HepG2 (cell line): ENCODE data around the gene SAMD8. TPM values are rescaled to one million over a fixed set of nuclear protein-coding genes. Genes with fewer than 3 reads are reported as not detected.
A peak's percentile ranks its signal among the peaks of the same experiment; 100 is the strongest.

Experiments
- ESRRA ChIP-seq: sonication (generic); formaldehyde crosslinking; IDR thresholded peaks from 2 replicates; pipeline ENCODE4 v1.5.1; 2020; ENCODE audit warnings: mild to moderate bottlenecking, low read depth, missing genetic modification reagents
- FOXP1 ChIP-seq, 2 experiments: fragments of 450-650 bp in 1 of 2; IDR thresholded peaks; 2 replicates each; pipeline ENCODE4 v1.6.1; 2017 to 2018; ENCODE audit warnings: antibody characterized with exemption in 1 of 2
- GTF3A ChIP-seq: sonication (generic); formaldehyde crosslinking; conservative IDR thresholded peaks from 2 replicates; pipeline ENCODE4 v1.4.0; 2020; ENCODE audit warnings: mild to moderate bottlenecking, missing genetic modification reagents
- PBX2 ChIP-seq: IDR thresholded peaks from 2 replicates; pipeline ENCODE4 v1.6.1; 2016; ENCODE audit warnings: control low read depth
- PHB2 ChIP-seq: fragments of 450-650 bp; IDR thresholded peaks from 2 replicates; pipeline ENCODE4 v1.6.1; 2018; ENCODE audit not compliant: partially characterized antibody
- PLRG1 ChIP-seq: fragments of 450-650 bp; conservative IDR thresholded peaks from 2 replicates; pipeline ENCODE4 v1.6.1; 2016
- PLSCR1 ChIP-seq: sonication (generic); formaldehyde crosslinking; IDR thresholded peaks from 2 replicates; pipeline ENCODE4 v1.5.0; 2020; ENCODE audit warnings: missing genetic modification reagents, mild to moderate bottlenecking, borderline replicate concordance
- RELA ChIP-seq: sonication (generic); formaldehyde crosslinking; IDR thresholded peaks from 2 replicates; pipeline ENCODE4 v1.4.0; 2020; ENCODE audit warnings: missing genetic modification reagents
- SOX5 ChIP-seq: IDR thresholded peaks from 2 replicates; pipeline ENCODE4 v1.6.1; 2016; ENCODE audit warnings: borderline replicate concordance
- SOX6 ChIP-seq, 2 experiments: fragments of 450-650 bp in 1 of 2; sonication (generic) in 1 of 2; formaldehyde crosslinking in 1 of 2; IDR thresholded peaks; 2 replicates each; pipeline versions ENCODE4 v1.4.0 to v1.6.1; 2017 to 2020; ENCODE audit warnings: antibody characterized with exemption in 1 of 2, mild to moderate bottlenecking in 1 of 2, missing genetic modification reagents in 1 of 2
- TAF15 ChIP-seq: fragments of 200-400 bp; formaldehyde crosslinking; IDR thresholded peaks from one replicate; pipeline ENCODE4 v1.6.1; 2018; ENCODE audit warnings: mild to moderate bottlenecking, low read depth, low read length; ENCODE audit not compliant: poor library complexity, severe bottlenecking
- TEAD2 ChIP-seq: sonication (generic); formaldehyde crosslinking; IDR thresholded peaks from 2 replicates; pipeline ENCODE4 v1.9.0; 2021; ENCODE audit warnings: missing genetic modification reagents
- WIZ ChIP-seq: sonication (generic); formaldehyde crosslinking; IDR thresholded peaks from 2 replicates; pipeline ENCODE4 v1.5.1; 2020; ENCODE audit warnings: mild to moderate bottlenecking, missing genetic modification reagents
- ZBTB3 ChIP-seq: sonication (generic); formaldehyde crosslinking; IDR thresholded peaks from 2 replicates; pipeline ENCODE4 v1.4.0; 2020; ENCODE audit warnings: low read depth, mild to moderate bottlenecking, moderate library complexity, missing genetic modification reagents, borderline replicate concordance
- ZBTB7A ChIP-seq: sonication (generic); formaldehyde crosslinking; IDR thresholded peaks from 2 replicates; pipeline ENCODE4 v1.8.0; 2022; ENCODE audit warnings: mild to moderate bottlenecking, missing genetic modification reagents
- ZFP37 ChIP-seq: sonication (generic); formaldehyde crosslinking; IDR thresholded peaks from 2 replicates; pipeline ENCODE4 v1.4.0; 2020; ENCODE audit warnings: missing genetic modification reagents, borderline replicate concordance
- ZKSCAN8 ChIP-seq: IDR thresholded peaks from 2 replicates; pipeline ENCODE4 v1.6.1; 2016; ENCODE audit warnings: borderline replicate concordance, missing genetic modification reagents, missing compliant biosample characterization
- ZNF121 ChIP-seq: sonication (generic); formaldehyde crosslinking; IDR thresholded peaks from 2 replicates; pipeline ENCODE4 v1.5.0; 2020; ENCODE audit warnings: mild to moderate bottlenecking, missing genetic modification reagents
- ZNF44 ChIP-seq: sonication (generic); formaldehyde crosslinking; IDR thresholded peaks from 2 replicates; pipeline ENCODE4 v1.5.1; 2020; ENCODE audit warnings: mild to moderate bottlenecking, missing genetic modification reagents
- ZNF609 ChIP-seq: sonication (generic); formaldehyde crosslinking; IDR thresholded peaks from 2 replicates; pipeline ENCODE4 v1.4.0; 2020; ENCODE audit warnings: mild to moderate bottlenecking, missing genetic modification reagents, borderline replicate concordance
- ZNF879 ChIP-seq: sonication (generic); formaldehyde crosslinking; IDR thresholded peaks from 2 replicates; pipeline ENCODE4 v1.8.1; 2023; ENCODE audit warnings: missing genetic modification reagents
- polyA plus RNA-seq, 8 experiments: library from polyadenylated mRNA; depleted of rRNA in 3 of 8; stranded (reverse) in 7 of 8; unstranded in 1 of 8; fragments of >200 nt; fragmentation: Illumina TruSeq in 4 of 8; extraction: Trizol in 4 of 8; gene quantifications; 2 replicates each; pipeline versions ENCODE4 v1.2.1 to v1.2.3, GENCODE V29; 2011 to 2016; ENCODE audit warnings: low read depth in 4 of 8, missing spikeins in 1 of 8, mixed read lengths in 1 of 8; ENCODE audit not compliant: insufficient read depth in 1 of 8
- total RNA-seq, 5 experiments: library from RNA; depleted of rRNA; stranded (reverse); fragments of >200 nt; fragmentation: Illumina TruSeq; extraction: Trizol; gene quantifications; 2 replicates each; pipeline ENCODE4 v1.2.3, GENCODE V29; 2016; ENCODE audit warnings: low read depth in 1 of 5
- TF ChIP-seq, protein P1 (sequence below): sonication (generic); formaldehyde crosslinking; IDR thresholded peaks from 2 replicates; pipeline ENCODE4 v1.9.0; 2022; ENCODE audit warnings: missing genetic modification reagents, mild to moderate bottlenecking, borderline replicate concordance

The SAMD8 gene
- total and polyA plus RNA-seq, 2 of the 13 experiments (the other 11 are each of a cell fraction or from before 2014, with no cell fraction given): 10.4 to 13.2 TPM

- TF ChIP-seq ZNF609 (CRISPR knock-in tag): no peak
- no peak for TF ChIP-seq ZFP37 (CRISPR knock-in tag)
- TF ChIP-seq ZNF121 (CRISPR knock-in tag): 0 out of 2 replicates have a peak, but pooled peaks have one; percentile 23
- TF ChIP-seq FOXP1 (IDR thresholded peaks at IDR 0.05): no peak
- TF ChIP-seq FOXP1 (CRISPR knock-in tag; IDR thresholded peaks at IDR 0.05): no peak
- TF ChIP-seq PBX2 (CRISPR knock-in tag): no peak
- TF ChIP-seq ZBTB3 (CRISPR knock-in tag): no peak
- no peak for TF ChIP-seq WIZ (CRISPR knock-in tag)
- TF ChIP-seq ZNF44: no peak
- TF ChIP-seq GTF3A (CRISPR knock-in tag): no peak
- TF ChIP-seq, protein P1, sequence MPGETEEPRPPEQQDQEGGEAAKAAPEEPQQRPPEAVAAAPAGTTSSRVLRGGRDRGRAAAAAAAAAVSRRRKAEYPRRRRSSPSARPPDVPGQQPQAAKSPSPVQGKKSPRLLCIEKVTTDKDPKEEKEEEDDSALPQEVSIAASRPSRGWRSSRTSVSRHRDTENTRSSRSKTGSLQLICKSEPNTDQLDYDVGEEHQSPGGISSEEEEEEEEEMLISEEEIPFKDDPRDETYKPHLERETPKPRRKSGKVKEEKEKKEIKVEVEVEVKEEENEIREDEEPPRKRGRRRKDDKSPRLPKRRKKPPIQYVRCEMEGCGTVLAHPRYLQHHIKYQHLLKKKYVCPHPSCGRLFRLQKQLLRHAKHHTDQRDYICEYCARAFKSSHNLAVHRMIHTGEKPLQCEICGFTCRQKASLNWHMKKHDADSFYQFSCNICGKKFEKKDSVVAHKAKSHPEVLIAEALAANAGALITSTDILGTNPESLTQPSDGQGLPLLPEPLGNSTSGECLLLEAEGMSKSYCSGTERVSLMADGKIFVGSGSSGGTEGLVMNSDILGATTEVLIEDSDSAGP (CRISPR knock-in tag): peak; percentile 63; the same call in 1 of the 2 replicates
- no peak for TF ChIP-seq ESRRA
- no peak for TF ChIP-seq ZNF879 (CRISPR knock-in tag)
- no peak for TF ChIP-seq ZKSCAN8 (CRISPR knock-in tag)
- no peak for TF ChIP-seq SOX6 (IDR thresholded peaks at IDR 0.05)
- no peak; the same call in 1 of the 2 replicates for TF ChIP-seq SOX6 (CRISPR knock-in tag; IDR thresholded peaks at IDR 0.05)
- no peak for TF ChIP-seq PLSCR1 (CRISPR knock-in tag)
- 0 out of 2 replicates have a peak, but pooled peaks have one; percentile 59 for TF ChIP-seq RELA (CRISPR knock-in tag)
- TF ChIP-seq PHB2: no peak
- TF ChIP-seq TEAD2 (CRISPR knock-in tag): no peak
- TF ChIP-seq SOX5 (CRISPR knock-in tag): no peak
- TF ChIP-seq PLRG1: no peak
- no peak for TF ChIP-seq ZBTB7A (CRISPR knock-in tag)
- no peak for TF ChIP-seq TAF15
Observed at GRCh38 chr10:75099952-75100763, 11.3 kb upstream of the SAMD8 start (continued).
